HG02759 (cell line): ENCODE results near the gene MPO.

ENCODE experiments used
- ATAC-seq: cut with Tn5 transposase; IDR thresholded peaks from one replicate; pipeline ENCODE4 v1.9.1; 2021; ENCODE audit warnings: mild to moderate bottlenecking, moderate library complexity; ENCODE audit not compliant: unreplicated experiment

MPO gene

GRCh38 chr17:58279736-58280479 lies 827 bp downstream of the MPO start:
- ATAC-seq, result no peak

GRCh38 chr17:58279016-58279711 lies 1.6 kb downstream of the MPO start:
- ATAC-seq, result no peak

GRCh38 chr17:58278661-58279015 lies 2.1 kb downstream of the MPO start:
- no peak for ATAC-seq

- no peak for ATAC-seq
Observed at GRCh38 chr17:58277802-58278595, 2.7 kb downstream of the MPO start.

- no peak for ATAC-seq
Observed at GRCh38 chr17:58277107-58277801, 3.5 kb downstream of the MPO start.

- no peak for ATAC-seq
Observed at GRCh38 chr17:58276423-58276822, 4.3 kb downstream of the MPO start.

GRCh38 chr17:58275417-58275816 lies 5.3 kb downstream of the MPO start:
- no peak for ATAC-seq

GRCh38 chr17:58273453-58274104 lies 7.2 kb downstream of the MPO start:
- ATAC-seq, result no peak

- no peak for ATAC-seq
Observed at GRCh38 chr17:58272367-58273280, 8.1 kb downstream of the MPO start.

- no peak for ATAC-seq
Observed at GRCh38 chr17:58271216-58271931, 9.4 kb downstream of the MPO start.

GRCh38 chr17:58270476-58271215 lies 10.1 kb downstream of the MPO start:
- ATAC-seq, result no peak

- ATAC-seq, result no peak
Observed at GRCh38 chr17:58269557-58270291, 11.0 kb downstream of the MPO start.

GRCh38 chr17:58268774-58269556 lies 11.8 kb downstream of the MPO start:
- ATAC-seq, result no peak

- no peak for ATAC-seq
Observed at GRCh38 chr17:58268326-58268725, 12.4 kb downstream of the MPO start.

- no peak for ATAC-seq
Observed at GRCh38 chr17:58267347-58268324, 13.1 kb downstream of the MPO start.
